HepG2 (cell line): ENCODE measurements around the gene ETFB. TPM values are rescaled to one million over a fixed set of nuclear protein-coding genes. Genes with fewer than 3 reads are reported as not detected.

Experiments used
- ATF7-NPFF ChIP-seq: sonication (generic); formaldehyde crosslinking; IDR thresholded peaks from 2 replicates; pipeline ENCODE4 v1.8.1; 2023; ENCODE audit warnings: mild to moderate bottlenecking, low read depth, missing genetic modification reagents, moderate library complexity
- DR1 ChIP-seq: sonication (generic); formaldehyde crosslinking; IDR thresholded peaks from 2 replicates; pipeline ENCODE4 v1.8.0; 2021; ENCODE audit warnings: mild to moderate bottlenecking, missing genetic modification reagents, inconsistent platforms
- ELF4 ChIP-seq: sonication (generic); formaldehyde crosslinking; IDR thresholded peaks from 2 replicates; pipeline ENCODE4 v1.5.0; 2020; ENCODE audit warnings: missing genetic modification reagents, mild to moderate bottlenecking, moderate library complexity, borderline replicate concordance
- EZH2 ChIP-seq: conservative IDR thresholded peaks from 2 replicates; pipeline ENCODE4 v1.6.1; 2012; ENCODE audit warnings: mild to moderate bottlenecking, low read depth, low read length, moderate library complexity
- FOXA1 ChIP-seq, 2 experiments: fragments of 450-650 bp in 1 of 2; sonication (generic) in 1 of 2; formaldehyde crosslinking in 1 of 2; IDR thresholded peaks; 2 replicates each; pipeline versions ENCODE4 v1.4.0 to v1.6.1; 2016 to 2020; ENCODE audit warnings: missing genetic modification reagents in 1 of 2
- HES4 ChIP-seq: sonication (generic); formaldehyde crosslinking; IDR thresholded peaks from 2 replicates; pipeline ENCODE4 v1.9.0; 2021; ENCODE audit warnings: mild to moderate bottlenecking, missing genetic modification reagents, borderline replicate concordance
- JUN ChIP-seq: sonication (generic); formaldehyde crosslinking; IDR thresholded peaks from 2 replicates; pipeline ENCODE4 v1.4.0; 2020; ENCODE audit warnings: mild to moderate bottlenecking, missing genetic modification reagents
- KDM5B ChIP-seq: sonication (generic); formaldehyde crosslinking; IDR thresholded peaks from 2 replicates; pipeline ENCODE4 v1.4.0; 2020; ENCODE audit warnings: missing genetic modification reagents, mild to moderate bottlenecking, borderline replicate concordance
- KMT2B ChIP-seq: IDR thresholded peaks from 2 replicates; pipeline ENCODE4 v1.6.1; 2016; ENCODE audit warnings: missing genetic modification reagents, missing compliant biosample characterization
- MED8 ChIP-seq: sonication (generic); formaldehyde crosslinking; IDR thresholded peaks from 2 replicates; pipeline ENCODE4 v1.8.1; 2023; ENCODE audit warnings: mild to moderate bottlenecking, missing genetic modification reagents; ENCODE audit not compliant: insufficient replicate concordance
- PITX1 ChIP-seq: sonication (generic); formaldehyde crosslinking; IDR thresholded peaks from 2 replicates; pipeline ENCODE4 v1.5.1; 2020; ENCODE audit warnings: mild to moderate bottlenecking, missing genetic modification reagents
- TBX2 ChIP-seq: sonication (generic); formaldehyde crosslinking; IDR thresholded peaks from 2 replicates; pipeline ENCODE4 v1.5.0; 2020; ENCODE audit warnings: missing genetic modification reagents, mild to moderate bottlenecking, borderline replicate concordance
- ZNF274 ChIP-seq: sonication (generic); formaldehyde crosslinking; IDR thresholded peaks from 2 replicates; pipeline ENCODE4 v1.5.1; 2020; ENCODE audit warnings: mild to moderate bottlenecking, missing genetic modification reagents
- ZNF558 ChIP-seq: sonication (generic); formaldehyde crosslinking; IDR thresholded peaks from 2 replicates; pipeline ENCODE4 v1.9.0; 2022; ENCODE audit warnings: mild to moderate bottlenecking, missing genetic modification reagents, borderline replicate concordance
- ZNF709 ChIP-seq: sonication (generic); formaldehyde crosslinking; IDR thresholded peaks from 2 replicates; pipeline ENCODE4 v1.5.0; 2020; ENCODE audit warnings: mild to moderate bottlenecking, missing genetic modification reagents
- ZNF768 ChIP-seq: sonication (generic); formaldehyde crosslinking; IDR thresholded peaks from 2 replicates; pipeline ENCODE4 v1.4.0; 2020; ENCODE audit warnings: missing genetic modification reagents
- ZSCAN21 ChIP-seq: sonication (generic); formaldehyde crosslinking; IDR thresholded peaks from 2 replicates; pipeline ENCODE4 v1.8.0; 2022; ENCODE audit warnings: mild to moderate bottlenecking, missing genetic modification reagents, moderate library complexity, borderline replicate concordance
- ZSCAN9 ChIP-seq: IDR thresholded peaks from 2 replicates; pipeline ENCODE4 v1.6.1; 2016; ENCODE audit warnings: borderline replicate concordance
- polyA plus RNA-seq, 8 experiments: library from polyadenylated mRNA; depleted of rRNA in 3 of 8; stranded (reverse) in 7 of 8; unstranded in 1 of 8; fragments of >200 nt; fragmentation: Illumina TruSeq in 4 of 8; extraction: Trizol in 4 of 8; gene quantifications; 2 replicates each; pipeline versions ENCODE4 v1.2.1 to v1.2.3, GENCODE V29; 2011 to 2016; ENCODE audit warnings: low read depth in 4 of 8, missing spikeins in 1 of 8, mixed read lengths in 1 of 8; ENCODE audit not compliant: insufficient read depth in 1 of 8
- total RNA-seq, 5 experiments: library from RNA; depleted of rRNA; stranded (reverse); fragments of >200 nt; fragmentation: Illumina TruSeq; extraction: Trizol; gene quantifications; 2 replicates each; pipeline ENCODE4 v1.2.3, GENCODE V29; 2016; ENCODE audit warnings: low read depth in 1 of 5
- TF ChIP-seq, protein P1 (sequence below): sonication (generic); formaldehyde crosslinking; IDR thresholded peaks from 2 replicates; pipeline ENCODE4 v1.9.0; 2022; ENCODE audit warnings: low read depth, missing genetic modification reagents
- TF ChIP-seq, protein P2 (sequence below): IDR thresholded peaks from 2 replicates; pipeline ENCODE4 v1.6.1; 2016; ENCODE audit warnings: missing compliant biosample characterization, missing genetic modification reagents, borderline replicate concordance
- TF ChIP-seq, protein P3 (sequence below): sonication (generic); formaldehyde crosslinking; IDR thresholded peaks from 2 replicates; pipeline ENCODE4 v1.4.0; 2020; ENCODE audit warnings: missing genetic modification reagents, borderline replicate concordance
- TF ChIP-seq, protein P4 (sequence below): sonication (generic); formaldehyde crosslinking; conservative IDR thresholded peaks from 2 replicates; pipeline ENCODE4 v1.4.0; 2020; ENCODE audit warnings: missing genetic modification reagents

ETFB gene
- total and polyA plus RNA-seq, 2 of the 13 experiments (the other 11 are each of a cell fraction or from before 2014, with no cell fraction given), result 678 to 1,314 TPM

DNA sequence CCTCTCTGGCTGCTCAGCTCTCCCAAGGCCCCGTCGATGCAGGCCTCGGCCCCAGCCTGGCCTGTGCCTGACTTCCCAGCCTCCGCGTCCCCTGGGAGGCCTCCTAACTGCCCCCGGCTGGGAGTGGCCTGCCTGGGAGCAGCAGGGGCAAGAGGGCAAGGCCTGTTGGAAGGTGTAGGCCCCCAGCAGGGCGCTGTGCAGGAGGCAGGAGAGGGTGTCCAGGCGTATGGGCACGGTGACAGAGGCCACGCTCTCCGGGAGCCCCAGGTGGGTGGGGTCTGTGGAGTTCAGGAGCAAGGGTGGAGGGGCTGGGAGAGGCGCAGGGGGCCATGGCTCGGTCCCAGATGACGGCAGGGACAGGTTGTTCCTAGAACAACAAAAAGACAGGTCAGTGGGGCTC, 23.0 kb upstream of the ETFB start (continued):
- TF ChIP-seq ZNF558, result no peak
- TF ChIP-seq ATF7-NPFF (CRISPR knock-in tag), result 0 out of 2 replicates have a peak, but pooled peaks have one; percentile 50
- TF ChIP-seq ZSCAN21 (CRISPR knock-in tag), result peak; percentile 47; the same call in 1 of the 2 replicates
- no peak; the same call in 1 of the 2 replicates for TF ChIP-seq KDM5B
- TF ChIP-seq ELF4 (CRISPR knock-in tag), result no peak
- TF ChIP-seq DR1 (CRISPR knock-in tag), result no peak
- no peak for TF ChIP-seq ZNF709 (CRISPR knock-in tag)
- 0 out of 2 replicates have a peak, but pooled peaks have one; percentile 41 for TF ChIP-seq ZNF274
- TF ChIP-seq MED8 (CRISPR knock-in tag), result no peak
- peak; percentile 36; the same call in 1 of the 2 replicates for TF ChIP-seq ZSCAN9
- TF ChIP-seq, protein P1, sequence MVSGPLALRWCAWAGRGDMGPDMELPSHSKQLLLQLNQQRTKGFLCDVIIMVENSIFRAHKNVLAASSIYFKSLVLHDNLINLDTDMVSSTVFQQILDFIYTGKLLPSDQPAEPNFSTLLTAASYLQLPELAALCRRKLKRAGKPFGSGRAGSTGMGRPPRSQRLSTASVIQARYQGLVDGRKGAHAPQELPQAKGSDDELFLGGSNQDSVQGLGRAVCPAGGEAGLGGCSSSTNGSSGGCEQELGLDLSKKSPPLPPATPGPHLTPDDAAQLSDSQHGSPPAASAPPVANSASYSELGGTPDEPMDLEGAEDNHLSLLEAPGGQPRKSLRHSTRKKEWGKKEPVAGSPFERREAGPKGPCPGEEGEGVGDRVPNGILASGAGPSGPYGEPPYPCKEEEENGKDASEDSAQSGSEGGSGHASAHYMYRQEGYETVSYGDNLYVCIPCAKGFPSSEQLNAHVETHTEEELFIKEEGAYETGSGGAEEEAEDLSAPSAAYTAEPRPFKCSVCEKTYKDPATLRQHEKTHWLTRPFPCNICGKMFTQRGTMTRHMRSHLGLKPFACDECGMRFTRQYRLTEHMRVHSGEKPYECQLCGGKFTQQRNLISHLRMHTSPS (CRISPR knock-in tag), result no peak
- no peak for TF ChIP-seq KMT2B
- TF ChIP-seq, protein P2, sequence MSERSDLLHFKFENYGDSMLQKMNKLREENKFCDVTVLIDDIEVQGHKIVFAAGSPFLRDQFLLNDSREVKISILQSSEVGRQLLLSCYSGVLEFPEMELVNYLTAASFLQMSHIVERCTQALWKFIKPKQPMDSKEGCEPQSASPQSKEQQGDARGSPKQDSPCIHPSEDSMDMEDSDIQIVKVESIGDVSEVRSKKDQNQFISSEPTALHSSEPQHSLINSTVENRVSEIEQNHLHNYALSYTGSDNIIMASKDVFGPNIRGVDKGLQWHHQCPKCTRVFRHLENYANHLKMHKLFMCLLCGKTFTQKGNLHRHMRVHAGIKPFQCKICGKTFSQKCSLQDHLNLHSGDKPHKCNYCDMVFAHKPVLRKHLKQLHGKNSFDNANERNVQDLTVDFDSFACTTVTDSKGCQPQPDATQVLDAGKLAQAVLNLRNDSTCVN (CRISPR knock-in tag), result no peak
- TF ChIP-seq ZNF768 (CRISPR knock-in tag), result peak; percentile 19; the same call in 1 of the 2 replicates
- TF ChIP-seq PITX1 (CRISPR knock-in tag), result 0 out of 2 replicates have a peak, but pooled peaks have one; percentile 33
- no peak for TF ChIP-seq JUN (CRISPR knock-in tag)
- TF ChIP-seq, protein P3, sequence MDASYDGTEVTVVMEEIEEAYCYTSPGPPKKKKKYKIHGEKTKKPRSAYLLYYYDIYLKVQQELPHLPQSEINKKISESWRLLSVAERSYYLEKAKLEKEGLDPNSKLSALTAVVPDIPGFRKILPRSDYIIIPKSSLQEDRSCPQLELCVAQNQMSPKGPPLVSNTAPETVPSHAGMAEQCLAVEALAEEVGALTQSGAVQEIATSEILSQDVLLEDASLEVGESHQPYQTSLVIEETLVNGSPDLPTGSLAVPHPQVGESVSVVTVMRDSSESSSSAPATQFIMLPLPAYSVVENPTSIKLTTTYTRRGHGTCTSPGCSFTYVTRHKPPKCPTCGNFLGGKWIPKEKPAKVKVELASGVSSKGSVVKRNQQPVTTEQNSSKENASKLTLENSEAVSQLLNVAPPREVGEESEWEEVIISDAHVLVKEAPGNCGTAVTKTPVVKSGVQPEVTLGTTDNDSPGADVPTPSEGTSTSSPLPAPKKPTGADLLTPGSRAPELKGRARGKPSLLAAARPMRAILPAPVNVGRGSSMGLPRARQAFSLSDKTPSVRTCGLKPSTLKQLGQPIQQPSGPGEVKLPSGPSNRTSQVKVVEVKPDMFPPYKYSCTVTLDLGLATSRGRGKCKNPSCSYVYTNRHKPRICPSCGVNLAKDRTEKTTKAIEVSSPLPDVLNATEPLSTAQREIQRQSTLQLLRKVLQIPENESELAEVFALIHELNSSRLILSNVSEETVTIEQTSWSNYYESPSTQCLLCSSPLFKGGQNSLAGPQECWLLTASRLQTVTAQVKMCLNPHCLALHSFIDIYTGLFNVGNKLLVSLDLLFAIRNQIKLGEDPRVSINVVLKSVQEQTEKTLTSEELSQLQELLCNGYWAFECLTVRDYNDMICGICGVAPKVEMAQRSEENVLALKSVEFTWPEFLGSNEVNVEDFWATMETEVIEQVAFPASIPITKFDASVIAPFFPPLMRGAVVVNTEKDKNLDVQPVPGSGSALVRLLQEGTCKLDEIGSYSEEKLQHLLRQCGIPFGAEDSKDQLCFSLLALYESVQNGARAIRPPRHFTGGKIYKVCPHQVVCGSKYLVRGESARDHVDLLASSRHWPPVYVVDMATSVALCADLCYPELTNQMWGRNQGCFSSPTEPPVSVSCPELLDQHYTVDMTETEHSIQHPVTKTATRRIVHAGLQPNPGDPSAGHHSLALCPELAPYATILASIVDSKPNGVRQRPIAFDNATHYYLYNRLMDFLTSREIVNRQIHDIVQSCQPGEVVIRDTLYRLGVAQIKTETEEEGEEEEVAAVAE (CRISPR knock-in tag), result no peak
- TF ChIP-seq FOXA1 (IDR thresholded peaks at IDR 0.05), result no peak
- no peak for TF ChIP-seq FOXA1 (CRISPR knock-in tag; IDR thresholded peaks at IDR 0.05)
- TF ChIP-seq EZH2, result no peak
- no peak for TF ChIP-seq HES4 (CRISPR knock-in tag)
- TF ChIP-seq, protein P4, sequence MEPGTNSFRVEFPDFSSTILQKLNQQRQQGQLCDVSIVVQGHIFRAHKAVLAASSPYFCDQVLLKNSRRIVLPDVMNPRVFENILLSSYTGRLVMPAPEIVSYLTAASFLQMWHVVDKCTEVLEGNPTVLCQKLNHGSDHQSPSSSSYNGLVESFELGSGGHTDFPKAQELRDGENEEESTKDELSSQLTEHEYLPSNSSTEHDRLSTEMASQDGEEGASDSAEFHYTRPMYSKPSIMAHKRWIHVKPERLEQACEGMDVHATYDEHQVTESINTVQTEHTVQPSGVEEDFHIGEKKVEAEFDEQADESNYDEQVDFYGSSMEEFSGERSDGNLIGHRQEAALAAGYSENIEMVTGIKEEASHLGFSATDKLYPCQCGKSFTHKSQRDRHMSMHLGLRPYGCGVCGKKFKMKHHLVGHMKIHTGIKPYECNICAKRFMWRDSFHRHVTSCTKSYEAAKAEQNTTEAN (CRISPR knock-in tag), result no peak
- TF ChIP-seq TBX2 (CRISPR knock-in tag), result peak; percentile 45; the same call in 1 of the 2 replicates
